ENCODE data around the gene NPAS2.

The NPAS2 gene

GRCh38 chr2:100887713-100888495, 68.0 kb downstream of the NPAS2 start:
- DNase-seq: no peak

GRCh38 chr2:100888601-100889000, 68.7 kb downstream of the NPAS2 start:
- DNase-seq: no peak

GRCh38 chr2:100889286-100889685, 69.3 kb downstream of the NPAS2 start:
- no peak for DNase-seq

- DNase-seq: no peak
These were observed 72.1 kb downstream of the NPAS2 start for GRCh38 chr2:100891906-100892642.

- no peak for DNase-seq
These were observed 73.6 kb downstream of the NPAS2 start for GRCh38 chr2:100893392-100894104.

GRCh38 chr2:100894105-100894795, 74.3 kb downstream of the NPAS2 start:
- DNase-seq: no peak

- no peak for DNase-seq
These were observed 74.8 kb downstream of the NPAS2 start for GRCh38 chr2:100894796-100895156.

- DNase-seq: no peak
These were observed 75.5 kb downstream of the NPAS2 start for GRCh38 chr2:100895402-100895801.

- DNase-seq: no peak
These were observed 76.2 kb downstream of the NPAS2 start for GRCh38 chr2:100895934-100896685.

- no peak for DNase-seq
These were observed 78.2 kb downstream of the NPAS2 start for GRCh38 chr2:100898035-100898665.

- no peak for DNase-seq
These were observed 80.3 kb downstream of the NPAS2 start for GRCh38 chr2:100900156-100900795.

GRCh38 chr2:100902817-100903405, 83.0 kb downstream of the NPAS2 start:
- no peak for DNase-seq

- DNase-seq: no peak
These were observed 83.8 kb downstream of the NPAS2 start for GRCh38 chr2:100903534-100904258.

GRCh38 chr2:100905132-100905805, 85.3 kb downstream of the NPAS2 start:
- no peak for DNase-seq

- DNase-seq: no peak
These were observed 86.2 kb downstream of the NPAS2 start for GRCh38 chr2:100906131-100906530.

GRCh38 chr2:100906679-100907078, 86.7 kb downstream of the NPAS2 start:
- DNase-seq: no peak

- no peak for DNase-seq
These were observed 87.9 kb downstream of the NPAS2 start for GRCh38 chr2:100907832-100908231.

- DNase-seq: no peak
These were observed 89.7 kb downstream of the NPAS2 start for GRCh38 chr2:100909534-100910081.

GRCh38 chr2:100910111-100910510, 90.2 kb downstream of the NPAS2 start:
- DNase-seq: no peak
